SU-DHL-6 (cell line): ENCODE results near the gene ITGB5.

Experiments
- H2AFZ ChIP-seq: fragments of 200-600 bp; sonication (generic); 2 replicates; pipeline ENCODE4 v1.6.1; 2014; ENCODE audit warnings: low read depth, mild to moderate bottlenecking, moderate library complexity, mixed read lengths, antibody characterized with exemption, low read length; ENCODE audit not compliant: severe bottlenecking
- H3F3A ChIP-seq: fragments of 200-600 bp; shearing (Covaris generic); 2 replicates; pipeline ENCODE4 v1.6.0; 2016; ENCODE audit warnings: antibody characterized with exemption, mild to moderate bottlenecking; ENCODE audit not compliant: insufficient read depth
- H3K27ac ChIP-seq: fragments of 200-600 bp; sonication (generic); 2 replicates; pipeline ENCODE4 v1.5.1; 2016; ENCODE audit warnings: low read depth, mild to moderate bottlenecking, low read length, moderate library complexity, mixed read lengths
- H3K27me3 ChIP-seq: fragments of 200-600 bp; sonication (generic), shearing (Covaris generic); 2 replicates; pipeline ENCODE4 v1.6.0; 2014; ENCODE audit warnings: mild to moderate bottlenecking, low read length
- H3K36me3 ChIP-seq: fragments of 200-600 bp; sonication (generic); 2 replicates; pipeline ENCODE4 v1.6.1; 2014; ENCODE audit warnings: mild to moderate bottlenecking, low read length, mixed read lengths
- H3K4me2 ChIP-seq: fragments of 300-600, 200-600 bp; shearing (Covaris generic), sonication (generic); 2 replicates; pipeline ENCODE4 v1.6.0; 2014; ENCODE audit warnings: low read length, low read depth, mild to moderate bottlenecking; ENCODE audit not compliant: poor library complexity, severe bottlenecking
- H3K4me3 ChIP-seq: fragments of 200-600 bp; sonication (generic); 2 replicates; pipeline ENCODE4 v1.5.1; 2014; ENCODE audit warnings: antibody characterized with exemption, low read length, mild to moderate bottlenecking, mixed read lengths; ENCODE audit not compliant: insufficient read depth, poor library complexity, severe bottlenecking
- H3K79me2 ChIP-seq: fragments of 200-600 bp; sonication (generic); 2 replicates; pipeline ENCODE4 v1.6.1; 2014; ENCODE audit warnings: mild to moderate bottlenecking, low read length, moderate library complexity; ENCODE audit not compliant: insufficient read depth
- H3K9ac ChIP-seq: fragments of 200-600 bp; sonication (generic); 2 replicates; pipeline ENCODE4 v1.7.0; 2014; ENCODE audit warnings: mild to moderate bottlenecking, low read length
- H3K9me2 ChIP-seq: fragments of 200-600 bp; sonication (generic); replicated peaks from 2 replicates; pipeline ENCODE4 v1.6.1; 2014; ENCODE audit warnings: low read length; ENCODE audit not compliant: insufficient read depth
- H3K9me3 ChIP-seq: fragments of 200-600 bp; sonication (generic); 2 replicates; pipeline ENCODE4 v1.6.1; 2014; ENCODE audit warnings: low read length, mixed read lengths; ENCODE audit not compliant: insufficient read depth
- H4K20me1 ChIP-seq: fragments of 200-600 bp; sonication (generic); 2 replicates; pipeline ENCODE4 v1.6.1; 2014; ENCODE audit warnings: low read depth, mild to moderate bottlenecking, antibody characterized with exemption, low read length, moderate library complexity, mixed read lengths
- EZH2phosphoT487 ChIP-seq: fragments of 200-600 bp; sonication (generic), shearing (Covaris generic); conservative IDR thresholded peaks from 2 replicates; pipeline ENCODE4 v1.6.1; 2018; ENCODE audit warnings: mild to moderate bottlenecking, antibody characterized with exemption, low read length, moderate library complexity, mixed read lengths
- TF ChIP-seq, protein P1 (sequence below): fragments of 200-600 bp; sonication (generic); IDR thresholded peaks from one replicate; pipeline ENCODE4 v1.5.1; 2017; ENCODE audit warnings: antibody characterized with exemption, mild to moderate bottlenecking, low read length, moderate library complexity; ENCODE audit not compliant: insufficient read depth, poor library complexity, severe bottlenecking

Gene ITGB5

GRCh38 chr3:124895756-124896155 lies 8.6 kb upstream of the ITGB5 start:
- Histone ChIP-seq H3K9me3 (no peaks in the 10 kb centered on the region), H3F3A (no peaks in the 10 kb centered on the region), H2AFZ (no peak overlapping the region), H3K27ac (no peak overlapping the region), H3K4me2 (no peak overlapping the region), H3K9ac (no peak overlapping the region), H3K79me2 (no peaks in the 10 kb centered on the region), H3K9me2 (no peaks in the 10 kb centered on the region), H3K36me3 (no peaks in the 10 kb centered on the region), H3K27me3 (no peaks in the 10 kb centered on the region), H3K4me3 (no peak overlapping the region), H4K20me1 (no peaks in the 10 kb centered on the region)
- TF ChIP-seq, protein P1, sequence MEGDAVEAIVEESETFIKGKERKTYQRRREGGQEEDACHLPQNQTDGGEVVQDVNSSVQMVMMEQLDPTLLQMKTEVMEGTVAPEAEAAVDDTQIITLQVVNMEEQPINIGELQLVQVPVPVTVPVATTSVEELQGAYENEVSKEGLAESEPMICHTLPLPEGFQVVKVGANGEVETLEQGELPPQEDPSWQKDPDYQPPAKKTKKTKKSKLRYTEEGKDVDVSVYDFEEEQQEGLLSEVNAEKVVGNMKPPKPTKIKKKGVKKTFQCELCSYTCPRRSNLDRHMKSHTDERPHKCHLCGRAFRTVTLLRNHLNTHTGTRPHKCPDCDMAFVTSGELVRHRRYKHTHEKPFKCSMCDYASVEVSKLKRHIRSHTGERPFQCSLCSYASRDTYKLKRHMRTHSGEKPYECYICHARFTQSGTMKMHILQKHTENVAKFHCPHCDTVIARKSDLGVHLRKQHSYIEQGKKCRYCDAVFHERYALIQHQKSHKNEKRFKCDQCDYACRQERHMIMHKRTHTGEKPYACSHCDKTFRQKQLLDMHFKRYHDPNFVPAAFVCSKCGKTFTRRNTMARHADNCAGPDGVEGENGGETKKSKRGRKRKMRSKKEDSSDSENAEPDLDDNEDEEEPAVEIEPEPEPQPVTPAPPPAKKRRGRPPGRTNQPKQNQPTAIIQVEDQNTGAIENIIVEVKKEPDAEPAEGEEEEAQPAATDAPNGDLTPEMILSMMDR, result no peak
- TF ChIP-seq EZH2phosphoT487, result no peak

- TF ChIP-seq, protein P1, result no peak
- no peak for TF ChIP-seq EZH2phosphoT487
- H3K9me2 ChIP-seq, result no peaks in the 10 kb centered on the region
Measured at GRCh38 chr3:124893526-124893925, 6.4 kb upstream of the ITGB5 start.

DNA sequence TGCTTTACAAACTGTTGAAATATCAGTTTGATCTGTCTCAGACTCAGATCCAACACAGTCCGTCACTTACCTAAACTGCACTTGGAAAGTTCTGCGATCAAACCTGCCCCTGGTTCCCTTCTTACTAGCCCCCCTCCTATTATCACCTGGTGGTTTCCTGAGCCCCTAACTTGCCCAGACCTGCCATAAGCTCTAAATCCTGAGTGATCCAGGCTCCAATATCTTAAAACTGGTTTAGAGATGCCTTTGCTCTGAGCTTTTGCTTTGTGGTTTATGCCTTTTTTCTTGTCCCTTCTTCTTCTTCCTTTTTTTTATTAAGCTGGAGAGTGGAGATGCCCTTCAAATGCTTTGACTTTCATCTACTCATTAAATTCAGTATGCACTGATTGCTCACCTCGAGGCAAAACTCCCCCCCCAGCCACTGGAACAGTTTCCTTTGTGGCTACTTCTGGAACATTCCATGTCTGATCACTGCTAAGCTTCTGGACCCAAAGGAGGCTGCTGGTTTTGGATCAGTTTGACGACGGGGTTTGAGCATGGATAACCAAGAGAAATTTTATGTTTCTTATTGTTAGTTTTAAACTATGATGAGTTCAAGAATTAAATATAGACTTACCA lies 3.5 kb upstream of the ITGB5 start:
- no peak overlapping the region for H2AFZ ChIP-seq
- no peak overlapping the region for H3K4me3 ChIP-seq
- no peaks in the 10 kb centered on the region for H3K9me2 ChIP-seq
- H3K27ac ChIP-seq, result no peak overlapping the region
- no peak overlapping the region for H3K4me2 ChIP-seq
- no peaks in the 10 kb centered on the region for H3F3A ChIP-seq
- no peak overlapping the region for H3K9ac ChIP-seq
- TF ChIP-seq, protein P1, result no peak
- no peaks in the 10 kb centered on the region for H3K36me3 ChIP-seq
- H3K79me2 ChIP-seq, result no peaks in the 10 kb centered on the region
- no peaks in the 10 kb centered on the region for H4K20me1 ChIP-seq
- H3K9me3 ChIP-seq, result no peaks in the 10 kb centered on the region
- 0 out of 2 replicates have a peak, but pooled peaks cover under 1% of the 10 kb centered on the region for H3K27me3 ChIP-seq

More at GRCh38 chr3:124893526-124893925, 6.4 kb upstream of the ITGB5 start:
- H2AFZ ChIP-seq, result no peak overlapping the region
- H4K20me1 ChIP-seq, result no peaks in the 10 kb centered on the region
- H3K4me3 ChIP-seq, result no peak overlapping the region
- H3F3A ChIP-seq, result no peaks in the 10 kb centered on the region
- H3K9me3 ChIP-seq, result no peaks in the 10 kb centered on the region
- H3K36me3 ChIP-seq, result no peaks in the 10 kb centered on the region
- H3K79me2 ChIP-seq, result no peaks in the 10 kb centered on the region
- H3K27ac ChIP-seq, result no peak overlapping the region
- H3K9ac ChIP-seq, result no peak overlapping the region
- H3K4me2 ChIP-seq, result no peak overlapping the region
- no peaks in the 10 kb centered on the region for H3K27me3 ChIP-seq
